Prostate gland (tissue), 2 donors: ENCODE measurements around the gene SH3PXD2A.

Experiments
- CTCF ChIP-seq, 4 experiments: fragments of 200-600 bp in 2 of 4; fragments of 450-650 bp in 2 of 4; sonication (generic) in 2 of 4; IDR thresholded peaks; 1 replicate in 3 of 4; 2 replicates in 1 of 4; pipeline ENCODE4 v1.5.1; 2016 to 2019; ENCODE audit warnings: antibody characterized with exemption in 4 of 4, mild to moderate bottlenecking in 2 of 4, moderate library complexity in 2 of 4
- POLR2A ChIP-seq: fragments of 450-650 bp; IDR thresholded peaks from one replicate; pipeline ENCODE4 v1.6.1; 2016; ENCODE audit warnings: antibody characterized with exemption, mild to moderate bottlenecking
- POLR2AphosphoS5 ChIP-seq: sonication (generic); formaldehyde crosslinking; IDR thresholded peaks from one replicate; pipeline ENCODE4 v1.6.1; 2017; ENCODE audit warnings: antibody characterized with exemption

- no peak for TF ChIP-seq CTCF (IDR thresholded peaks at IDR 0.05)
- no peak for TF ChIP-seq POLR2A
- TF ChIP-seq POLR2AphosphoS5, result no peak
Measured at GRCh38 chr10:103654925-103655324, 200.5 kb downstream of the SH3PXD2A start.
